Measurements from ENCODE around the gene CCDC149. TPM values are rescaled to one million over a fixed set of nuclear protein-coding genes. Genes with fewer than 3 reads are reported as not detected.

CCDC149 gene
- total and polyA plus RNA-seq, 4 donors: 1.4 to 11.2 (median 3.4) TPM

DNA sequence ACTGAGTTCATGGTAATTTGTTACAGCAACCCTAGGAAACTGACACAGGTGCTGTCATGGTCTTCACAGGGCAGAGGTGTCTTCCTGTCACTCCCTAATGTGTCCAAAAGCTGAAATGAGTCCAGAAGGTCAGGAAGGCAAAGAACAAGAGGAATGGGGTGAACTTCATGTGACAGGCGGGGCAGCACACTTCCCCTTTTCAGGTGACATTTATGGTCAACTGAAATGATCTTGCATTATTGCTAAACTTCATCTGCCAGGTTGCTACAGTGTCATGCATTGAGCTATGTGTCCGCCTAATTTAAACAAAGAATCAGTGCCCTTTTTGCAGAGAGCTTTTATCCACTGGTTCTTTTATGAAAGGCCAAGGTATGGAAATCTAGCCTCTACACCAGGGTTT is 15.9 kb upstream of the CCDC149 start:
- Histone ChIP-seq H3K9me3 (ENCODE audit: control insufficient read depth in 4 of 4, low read length in 3 of 4) (peaks cover 0 to 2% (median 0%) of the 10 kb centered on the region in 4 donors), H3K36me3 (ENCODE audit: control insufficient read depth in 4 of 4, insufficient read depth in 3 of 4, low read depth in 1 of 4, low read length in 3 of 4) (no peaks in the 10 kb centered on the region), H3K4me1 (ENCODE audit: control insufficient read depth in 4 of 4, insufficient read depth in 4 of 4, low read length in 3 of 4) (no peaks in the 10 kb centered on the region), H3K27ac (ENCODE audit: low read depth in 1 of 2, low read length in 2 of 2) (no peak overlapping the region), H3K4me3 (ENCODE audit: low read depth in 1 of 3, low read length in 3 of 3) (no peak overlapping the region), H3K27me3 (ENCODE audit: control insufficient read depth in 4 of 4, insufficient read depth in 4 of 4, low read length in 3 of 4) (peaks cover 0 to 3% (median 0%) of the 10 kb centered on the region in 4 donors), H3K9ac (ENCODE audit: low read depth in 1 of 2, low read length in 2 of 2) (no peak overlapping the region)
- no peak for DNase-seq (ENCODE audit: low spot score)
- 81% methylated on average over 2 of the region's 2 CpGs for WGBS
- no peak for TF ChIP-seq FOXA1 (IDR thresholded peaks at IDR 0.05)
- no peak for TF ChIP-seq ATF3 (IDR thresholded peaks at IDR 0.05)
- no peak for TF ChIP-seq YY1 (IDR thresholded peaks at IDR 0.05)
- TF ChIP-seq HNF4A (conservative IDR thresholded peaks at IDR 0.05): no peak
- TF ChIP-seq TAF1 (conservative IDR thresholded peaks at IDR 0.05): no peak
- TF ChIP-seq FOXA2 (IDR thresholded peaks at IDR 0.05): no peak
- TF ChIP-seq EGR1 (IDR thresholded peaks at IDR 0.05; ENCODE audit: low read depth in 2 of 2): no peak
- TF ChIP-seq HNF4G (IDR thresholded peaks at IDR 0.05): no peak
- no peak for TF ChIP-seq ZBTB33 (IDR thresholded peaks at IDR 0.05)
- TF ChIP-seq JUND (IDR thresholded peaks at IDR 0.05): no peak
- TF ChIP-seq SP1 (IDR thresholded peaks at IDR 0.05): no peak
- no peak for TF ChIP-seq RXRA (IDR thresholded peaks at IDR 0.05)
- TF ChIP-seq, protein P1, sequence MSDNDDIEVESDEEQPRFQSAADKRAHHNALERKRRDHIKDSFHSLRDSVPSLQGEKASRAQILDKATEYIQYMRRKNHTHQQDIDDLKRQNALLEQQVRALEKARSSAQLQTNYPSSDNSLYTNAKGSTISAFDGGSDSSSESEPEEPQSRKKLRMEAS (IDR thresholded peaks at IDR 0.05): no peak

GRCh38 chr4:24927049-24927448 is 14.2 kb upstream of the CCDC149 start:
- WGBS: 60% methylated on average over 4 of the region's 4 CpGs
- peaks cover 0 to 3% (median 0%) of the 10 kb centered on the region in 4 donors for H3K27me3 ChIP-seq (ENCODE audit: control insufficient read depth in 4 of 4, insufficient read depth in 4 of 4, low read length in 3 of 4)
- no peak overlapping the region for H3K4me3 ChIP-seq (ENCODE audit: low read depth in 1 of 3, low read length in 3 of 3)
- no peaks in the 10 kb centered on the region for H3K36me3 ChIP-seq (ENCODE audit: control insufficient read depth in 4 of 4, insufficient read depth in 3 of 4, low read depth in 1 of 4, low read length in 3 of 4)
- no peak for TF ChIP-seq CTCF (IDR thresholded peaks at IDR 0.05; ENCODE audit: low read depth, low read length, missing input control)
- TF ChIP-seq RXRA (IDR thresholded peaks at IDR 0.05): no peak
- no peak for TF ChIP-seq SP1 (IDR thresholded peaks at IDR 0.05)
- TF ChIP-seq, protein P2, sequence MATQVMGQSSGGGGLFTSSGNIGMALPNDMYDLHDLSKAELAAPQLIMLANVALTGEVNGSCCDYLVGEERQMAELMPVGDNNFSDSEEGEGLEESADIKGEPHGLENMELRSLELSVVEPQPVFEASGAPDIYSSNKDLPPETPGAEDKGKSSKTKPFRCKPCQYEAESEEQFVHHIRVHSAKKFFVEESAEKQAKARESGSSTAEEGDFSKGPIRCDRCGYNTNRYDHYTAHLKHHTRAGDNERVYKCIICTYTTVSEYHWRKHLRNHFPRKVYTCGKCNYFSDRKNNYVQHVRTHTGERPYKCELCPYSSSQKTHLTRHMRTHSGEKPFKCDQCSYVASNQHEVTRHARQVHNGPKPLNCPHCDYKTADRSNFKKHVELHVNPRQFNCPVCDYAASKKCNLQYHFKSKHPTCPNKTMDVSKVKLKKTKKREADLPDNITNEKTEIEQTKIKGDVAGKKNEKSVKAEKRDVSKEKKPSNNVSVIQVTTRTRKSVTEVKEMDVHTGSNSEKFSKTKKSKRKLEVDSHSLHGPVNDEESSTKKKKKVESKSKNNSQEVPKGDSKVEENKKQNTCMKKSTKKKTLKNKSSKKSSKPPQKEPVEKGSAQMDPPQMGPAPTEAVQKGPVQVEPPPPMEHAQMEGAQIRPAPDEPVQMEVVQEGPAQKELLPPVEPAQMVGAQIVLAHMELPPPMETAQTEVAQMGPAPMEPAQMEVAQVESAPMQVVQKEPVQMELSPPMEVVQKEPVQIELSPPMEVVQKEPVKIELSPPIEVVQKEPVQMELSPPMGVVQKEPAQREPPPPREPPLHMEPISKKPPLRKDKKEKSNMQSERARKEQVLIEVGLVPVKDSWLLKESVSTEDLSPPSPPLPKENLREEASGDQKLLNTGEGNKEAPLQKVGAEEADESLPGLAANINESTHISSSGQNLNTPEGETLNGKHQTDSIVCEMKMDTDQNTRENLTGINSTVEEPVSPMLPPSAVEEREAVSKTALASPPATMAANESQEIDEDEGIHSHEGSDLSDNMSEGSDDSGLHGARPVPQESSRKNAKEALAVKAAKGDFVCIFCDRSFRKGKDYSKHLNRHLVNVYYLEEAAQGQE (IDR thresholded peaks at IDR 0.05): no peak
- no peak for TF ChIP-seq HNF4A (conservative IDR thresholded peaks at IDR 0.05)
- no peak for TF ChIP-seq ATF3 (IDR thresholded peaks at IDR 0.05)
- no peak for TF ChIP-seq HNF4G (IDR thresholded peaks at IDR 0.05)
- no peak for TF ChIP-seq FOXA2 (IDR thresholded peaks at IDR 0.05)
- TF ChIP-seq TAF1 (conservative IDR thresholded peaks at IDR 0.05): no peak
- TF ChIP-seq FOXA1 (IDR thresholded peaks at IDR 0.05): no peak
- TF ChIP-seq GABPA (IDR thresholded peaks at IDR 0.05 in 1 of 2, conservative IDR thresholded peaks at IDR 0.05 in 1 of 2): no peak
- no peak for TF ChIP-seq EGR1 (IDR thresholded peaks at IDR 0.05; ENCODE audit: low read depth in 2 of 2)
- TF ChIP-seq JUND (IDR thresholded peaks at IDR 0.05): no peak
- no peak for TF ChIP-seq ZBTB33 (IDR thresholded peaks at IDR 0.05)
- TF ChIP-seq YY1 (IDR thresholded peaks at IDR 0.05): no peak
- TF ChIP-seq, protein P1 (IDR thresholded peaks at IDR 0.05): no peak
- no peaks in the 10 kb centered on the region for H3K4me1 ChIP-seq (ENCODE audit: control insufficient read depth in 4 of 4, insufficient read depth in 4 of 4, low read length in 3 of 4)
- DNase-seq (ENCODE audit: low spot score): no peak
- H3K9me3 ChIP-seq (ENCODE audit: control insufficient read depth in 4 of 4, low read length in 3 of 4): peaks cover 0 to 2% (median 0%) of the 10 kb centered on the region in 4 donors
- H3K9ac ChIP-seq (ENCODE audit: low read depth in 1 of 2, low read length in 2 of 2): no peak overlapping the region
- no peak overlapping the region for H3K27ac ChIP-seq (ENCODE audit: low read depth in 1 of 2, low read length in 2 of 2)

Data from liver (tissue), 9 donors.